ENCODE data around the gene GARIN5B. TPM values are rescaled to one million over a fixed set of nuclear protein-coding genes. Genes with fewer than 3 reads are reported as not detected.

GARIN5B gene
- total RNA-seq, 4 donors from 2014 or later, result 0.18 TPM; not detected in 3

DNA sequence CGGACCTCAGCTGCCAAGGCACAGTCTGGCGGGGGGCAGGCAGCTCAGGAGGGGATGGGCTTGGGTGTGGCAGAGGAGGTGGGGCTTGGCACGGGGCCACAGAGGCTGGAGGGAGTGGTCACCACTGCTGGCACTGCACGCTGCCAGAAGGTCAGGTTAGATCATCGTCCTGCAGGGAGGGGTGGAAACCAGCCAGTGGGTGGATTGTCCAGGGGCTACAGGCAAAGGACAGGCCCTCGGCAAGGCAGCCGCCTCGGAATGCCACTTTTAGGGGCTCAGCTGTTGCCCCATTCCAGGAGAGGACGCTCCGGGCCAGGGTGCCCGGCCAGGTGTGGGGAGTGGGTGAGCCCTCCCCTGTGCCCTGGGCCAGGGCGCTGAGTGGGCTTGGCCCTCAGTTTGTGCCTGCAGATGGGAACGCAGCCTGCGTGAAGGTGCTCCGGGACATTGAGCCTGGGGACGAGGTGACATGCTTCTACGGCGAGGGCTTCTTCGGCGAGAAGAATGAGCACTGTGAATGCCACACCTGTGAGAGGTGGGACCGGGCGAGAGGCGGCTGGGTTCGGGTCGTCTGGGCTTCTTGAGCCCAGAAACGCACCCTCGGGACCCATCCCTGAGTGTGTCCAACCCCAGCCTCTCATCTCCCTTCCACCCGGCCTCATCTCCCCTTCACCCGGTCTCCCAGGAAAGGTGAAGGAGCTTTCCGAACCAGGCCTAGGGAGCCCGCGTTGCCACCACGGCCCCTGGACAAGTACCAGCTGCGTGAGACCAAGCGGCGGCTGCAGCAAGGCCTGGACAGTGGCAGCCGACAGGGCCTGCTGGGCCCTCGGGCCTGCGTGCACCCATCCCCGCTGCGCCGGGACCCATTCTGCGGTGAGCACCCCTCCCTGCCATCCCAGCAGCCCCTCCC is 17.0 kb downstream of the GARIN5B start:
- Histone ChIP-seq H3K4me1 (no peaks in the 10 kb centered on the region), H3K36me3 (no peaks in the 10 kb centered on the region), H3K27me3 (no peaks in the 10 kb centered on the region), H3K4me3 (no peak overlapping the region), H3K9me3 (no peaks in the 10 kb centered on the region), H3K27ac (peak overlapping the region in 1 of 2 donors; percentile 17)
- intact Hi-C loops (cut with DNase I; ENCODE audit: low total_unique reads), result no loop called here
- TF ChIP-seq, protein P1, sequence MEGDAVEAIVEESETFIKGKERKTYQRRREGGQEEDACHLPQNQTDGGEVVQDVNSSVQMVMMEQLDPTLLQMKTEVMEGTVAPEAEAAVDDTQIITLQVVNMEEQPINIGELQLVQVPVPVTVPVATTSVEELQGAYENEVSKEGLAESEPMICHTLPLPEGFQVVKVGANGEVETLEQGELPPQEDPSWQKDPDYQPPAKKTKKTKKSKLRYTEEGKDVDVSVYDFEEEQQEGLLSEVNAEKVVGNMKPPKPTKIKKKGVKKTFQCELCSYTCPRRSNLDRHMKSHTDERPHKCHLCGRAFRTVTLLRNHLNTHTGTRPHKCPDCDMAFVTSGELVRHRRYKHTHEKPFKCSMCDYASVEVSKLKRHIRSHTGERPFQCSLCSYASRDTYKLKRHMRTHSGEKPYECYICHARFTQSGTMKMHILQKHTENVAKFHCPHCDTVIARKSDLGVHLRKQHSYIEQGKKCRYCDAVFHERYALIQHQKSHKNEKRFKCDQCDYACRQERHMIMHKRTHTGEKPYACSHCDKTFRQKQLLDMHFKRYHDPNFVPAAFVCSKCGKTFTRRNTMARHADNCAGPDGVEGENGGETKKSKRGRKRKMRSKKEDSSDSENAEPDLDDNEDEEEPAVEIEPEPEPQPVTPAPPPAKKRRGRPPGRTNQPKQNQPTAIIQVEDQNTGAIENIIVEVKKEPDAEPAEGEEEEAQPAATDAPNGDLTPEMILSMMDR (IDR thresholded peaks at IDR 0.05), result no peak
- no peak for TF ChIP-seq POLR2A (IDR thresholded peaks at IDR 0.05)
- peak; percentile 60 to 67 for DNase-seq

DNA sequence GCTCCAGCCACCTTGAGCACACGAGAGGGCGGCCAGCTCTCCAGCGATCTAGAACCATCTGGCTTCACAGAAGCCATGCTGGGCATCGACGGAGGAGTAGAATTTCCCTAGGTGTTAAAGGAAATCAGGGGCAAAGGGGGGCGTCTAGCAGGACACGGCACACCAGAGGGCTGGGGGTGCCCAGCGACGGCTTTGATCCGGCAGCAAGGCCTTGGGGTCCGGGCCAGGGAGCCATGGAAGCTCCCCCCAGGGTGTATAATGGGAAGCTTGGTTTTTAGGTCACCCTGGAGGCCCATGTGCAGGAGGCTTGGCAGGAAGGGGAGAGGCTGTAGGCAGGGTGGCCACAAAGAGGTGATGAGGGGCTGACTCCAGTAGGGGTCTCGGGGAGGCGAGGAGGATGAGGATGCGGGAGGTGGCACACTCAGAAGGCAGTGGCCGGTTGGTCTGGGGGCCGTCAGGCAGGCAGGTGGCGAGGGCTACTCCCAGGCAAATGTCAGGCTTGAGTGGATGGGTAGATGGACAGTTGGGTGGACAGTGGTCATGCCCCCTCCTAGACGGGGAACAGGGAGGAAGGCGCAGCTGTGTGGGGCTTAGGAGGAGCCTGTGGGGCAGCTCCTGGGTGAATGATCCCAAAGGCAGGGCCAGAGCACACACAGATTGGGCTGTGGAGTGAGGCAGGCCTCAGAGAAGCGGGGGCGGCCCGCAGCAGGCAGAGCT is 17.8 kb downstream of the GARIN5B start:
- no peak overlapping the region for H3K4me3 ChIP-seq
- H3K4me1 ChIP-seq, result peaks cover 0 to 8% of the 10 kb centered on the region in 2 donors
- no peaks in the 10 kb centered on the region for H3K9me3 ChIP-seq
- DNase-seq, result no peak
- TF ChIP-seq POLR2A (IDR thresholded peaks at IDR 0.05), result no peak
- TF ChIP-seq, protein P1 (IDR thresholded peaks at IDR 0.05), result no peak
- H3K27ac ChIP-seq, result peak overlapping the region in 1 of 2 donors; percentile 17
- H3K27me3 ChIP-seq, result no peaks in the 10 kb centered on the region
- intact Hi-C loops (cut with DNase I; ENCODE audit: low total_unique reads), result no loop called here
- H3K36me3 ChIP-seq, result no peaks in the 10 kb centered on the region

DNA sequence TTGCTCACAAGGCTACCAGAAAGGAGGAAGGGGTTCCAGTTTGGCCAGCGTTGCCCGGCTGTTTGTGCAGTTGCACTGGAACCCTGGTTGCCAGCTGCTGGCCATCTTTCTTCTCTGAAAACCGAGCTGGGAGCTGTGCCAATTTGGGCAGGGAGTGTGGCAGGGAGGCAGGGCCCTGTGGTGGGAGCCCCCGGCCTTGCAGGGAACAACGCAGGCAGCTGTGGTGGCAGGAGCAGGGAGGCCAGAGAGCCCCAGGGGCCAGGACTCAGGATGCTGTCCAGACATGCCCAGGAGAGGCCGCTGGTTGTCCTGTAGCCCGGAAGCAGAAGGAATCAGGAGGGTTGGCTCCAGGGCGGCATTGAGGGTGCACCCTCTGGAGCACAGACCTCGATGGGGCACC is 18.6 kb downstream of the GARIN5B start:
- Histone ChIP-seq H3K4me1 (peaks cover 0 to 11% of the 10 kb centered on the region in 2 donors), H3K27me3 (no peaks in the 10 kb centered on the region), H3K4me3 (no peak overlapping the region), H3K27ac (no peak overlapping the region), H3K9me3 (no peaks in the 10 kb centered on the region), H3K36me3 (no peaks in the 10 kb centered on the region)
- TF ChIP-seq, protein P1 (IDR thresholded peaks at IDR 0.05), result no peak
- TF ChIP-seq POLR2A (IDR thresholded peaks at IDR 0.05), result no peak
- intact Hi-C loops (cut with DNase I; ENCODE audit: low total_unique reads), result no loop called here
- no peak for DNase-seq

DNA sequence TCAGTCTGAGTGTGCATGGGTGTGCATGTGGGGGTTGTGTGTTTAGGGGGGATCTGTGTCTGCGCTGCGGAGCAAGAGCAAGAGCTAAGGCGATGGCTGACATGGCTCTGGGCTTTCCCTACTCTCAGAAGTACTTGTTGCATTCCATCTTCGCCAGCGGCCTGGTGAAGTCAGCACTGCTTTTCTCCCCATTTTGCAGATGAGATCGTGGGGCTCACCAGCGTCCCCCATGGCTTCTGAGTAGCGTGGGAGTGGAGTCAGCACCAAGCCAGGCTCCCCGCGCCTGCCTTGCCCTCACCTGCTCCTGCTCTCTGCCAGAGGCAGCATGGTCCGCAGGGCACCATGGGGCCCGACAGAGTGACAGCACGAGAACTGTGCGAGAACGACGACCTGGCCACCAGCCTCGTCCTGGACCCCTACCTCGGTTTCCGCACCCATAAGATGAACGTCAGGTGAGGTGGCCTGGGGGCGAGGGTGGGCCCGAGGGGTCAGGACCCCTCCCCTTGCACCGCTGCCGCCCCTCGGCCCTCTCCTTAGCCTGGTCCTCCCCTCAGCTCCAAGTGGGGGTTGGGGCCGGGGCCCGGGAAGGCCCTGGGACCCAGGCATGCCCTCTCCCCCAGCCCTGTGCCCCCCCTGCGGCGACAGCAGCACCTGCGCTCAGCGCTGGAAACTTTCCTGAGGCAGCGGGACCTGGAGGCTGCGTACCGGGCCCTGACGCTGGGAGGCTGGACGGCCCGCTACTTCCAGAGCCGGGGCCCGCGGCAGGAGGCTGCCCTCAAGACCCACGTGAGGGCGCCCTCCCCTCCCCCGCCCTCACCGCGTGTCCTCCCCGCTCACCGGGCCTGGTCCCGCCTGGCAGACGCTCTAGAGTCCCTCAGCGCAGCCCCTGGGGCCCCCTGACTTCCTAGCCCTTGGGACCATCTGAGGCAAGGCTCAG is 21.2 kb downstream of the GARIN5B start:
- H3K27me3 ChIP-seq, result no peaks in the 10 kb centered on the region
- DNase-seq, result no peak
- no peak overlapping the region for H3K4me3 ChIP-seq
- intact Hi-C loops (cut with DNase I; ENCODE audit: low total_unique reads), result no loop called here
- no peaks in the 10 kb centered on the region for H3K36me3 ChIP-seq
- TF ChIP-seq, protein P1 (IDR thresholded peaks at IDR 0.05), result no peak
- no peak for TF ChIP-seq POLR2A (IDR thresholded peaks at IDR 0.05)
- H3K4me1 ChIP-seq, result peaks cover 0 to 11% of the 10 kb centered on the region in 2 donors
- H3K27ac ChIP-seq, result no peak overlapping the region
- no peaks in the 10 kb centered on the region for H3K9me3 ChIP-seq

All from uterus (tissue), 4 donors.